Stomach (tissue), 4 donors: ENCODE measurements around the gene GTPBP4.

Source experiments
- CTCF ChIP-seq, 7 experiments: fragments of 450-650 bp in 4 of 7; fragments of 200-600 bp in 3 of 7; sonication (generic) in 3 of 7; IDR thresholded peaks; one replicate each; pipeline ENCODE4 v1.5.1; 2016 to 2019; ENCODE audit warnings: antibody characterized with exemption in 7 of 7, control low read depth in 2 of 7, mild to moderate bottlenecking in 1 of 7
- POLR2AphosphoS5 ChIP-seq, 3 donors: sonication (generic); formaldehyde crosslinking; IDR thresholded peaks; one replicate each; pipeline ENCODE4 v1.6.1; 2016; ENCODE audit warnings: antibody characterized with exemption in 3 of 3

GRCh38 chr10:974038-974784 is 14.0 kb upstream of the GTPBP4 start:
- TF ChIP-seq CTCF (IDR thresholded peaks at IDR 0.05) (no peak), POLR2AphosphoS5 (IDR thresholded peaks at IDR 0.05) (peak in 2 of 3 donors; percentile 67 to 73)
